ENCODE measurements around the gene RPL13.
"Not testable (repeated sequence)": the region's sequence is repeated elsewhere in the genome, so short reads cannot be mapped to it uniquely, and the experiment has no call there.

RPL13 gene

DNA sequence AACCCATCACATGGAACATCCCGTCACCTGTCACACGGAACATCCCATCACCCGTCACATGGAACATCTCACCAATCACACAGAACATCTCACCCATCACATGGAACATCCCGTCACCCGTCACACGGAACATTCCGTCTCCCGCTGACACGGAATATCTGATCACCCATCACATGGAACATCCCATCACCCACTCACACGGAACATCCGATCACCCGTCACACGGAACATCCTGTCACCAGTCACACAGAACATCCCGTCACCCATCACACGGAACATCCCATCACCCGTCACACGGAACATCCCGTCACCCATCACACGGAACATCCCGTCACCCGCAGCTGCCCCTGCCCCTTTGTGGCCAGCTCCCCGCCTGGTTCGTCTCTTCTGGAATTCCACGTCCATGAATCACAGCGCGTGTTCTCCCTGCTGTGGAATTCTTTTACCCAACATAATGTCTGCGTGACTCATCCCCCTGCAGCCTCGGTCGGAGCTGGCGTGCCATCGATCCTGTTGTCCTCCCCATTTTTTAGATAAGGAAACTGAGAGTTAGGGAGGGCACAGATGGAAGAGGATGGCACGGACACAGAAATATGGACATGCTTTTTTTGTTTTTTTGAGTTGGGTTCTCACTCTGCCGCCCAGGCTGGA lies 20.7 kb downstream of the RPL13 start:
- DNase-seq, result no peak

DNA sequence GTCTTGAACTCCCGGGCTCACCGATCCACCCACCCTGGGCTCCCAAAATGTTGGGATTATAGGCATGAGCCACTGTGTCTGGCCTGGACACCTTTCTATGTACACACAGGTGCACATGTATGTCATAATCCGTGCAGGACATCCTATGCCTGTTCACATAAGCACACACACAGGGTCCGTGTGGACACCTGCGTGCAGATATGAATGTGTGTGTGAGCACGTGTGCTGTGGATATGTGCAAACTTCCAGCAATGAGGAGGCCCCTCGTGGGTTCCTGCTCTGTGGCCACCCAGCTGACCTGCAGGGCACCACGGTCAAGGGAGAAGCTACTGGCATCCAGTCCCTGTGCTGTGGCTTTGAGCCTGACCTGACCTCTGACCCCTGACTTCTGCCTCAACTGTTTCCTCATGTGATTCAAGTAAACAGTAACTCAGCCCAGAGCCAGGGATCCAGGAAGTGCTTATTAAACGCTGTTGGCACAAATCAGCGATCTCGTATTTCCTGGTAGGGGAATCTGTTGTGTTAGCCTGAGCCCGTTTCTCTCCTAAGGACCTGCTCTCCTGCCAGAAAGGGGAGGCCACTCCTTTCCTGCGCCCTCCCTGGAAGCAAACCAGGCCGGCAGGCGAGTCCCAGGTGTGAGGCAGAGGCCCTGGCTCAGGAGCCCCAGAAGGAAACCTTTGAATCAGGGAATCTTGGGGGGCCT lies 21.5 kb downstream of the RPL13 start:
- no peak for DNase-seq

DNA sequence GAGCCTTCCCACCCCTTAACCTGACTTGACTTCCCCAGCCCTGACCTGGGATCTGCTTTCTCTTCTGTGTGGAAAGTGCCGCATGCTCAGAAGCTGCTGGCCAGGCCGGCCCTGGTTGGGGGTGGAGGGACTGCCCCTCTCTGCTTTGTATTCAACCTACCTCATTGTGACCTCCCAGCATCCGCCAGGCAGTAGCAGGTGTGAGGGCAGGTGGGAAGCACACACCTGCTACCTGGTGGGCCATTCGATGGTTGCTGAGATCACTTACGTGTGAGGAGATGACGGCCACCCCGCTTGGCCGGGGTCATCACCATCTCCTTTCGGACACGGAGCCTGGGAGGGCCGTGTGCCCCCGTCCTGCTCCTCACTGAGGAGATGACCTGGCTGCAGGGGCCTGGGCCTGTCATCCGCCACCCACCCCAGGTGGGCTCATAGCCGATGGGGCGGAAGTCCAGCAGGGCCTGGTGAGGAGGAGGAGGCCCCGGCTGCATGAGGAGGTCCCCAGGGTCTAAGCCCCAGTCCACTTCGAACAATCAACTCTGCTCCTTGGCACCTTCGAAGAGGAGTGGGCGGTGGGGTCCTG lies 22.2 kb downstream of the RPL13 start:
- no peak for DNase-seq

- DNase-seq, result no peak
Observed at GRCh38 chr16:89583197-89583894, 22.9 kb downstream of the RPL13 start.

GRCh38 chr16:89583895-89584644 lies 23.6 kb downstream of the RPL13 start:
- DNase-seq, result no peak

- DNase-seq, result no peak
Observed at GRCh38 chr16:89584768-89585549, 24.5 kb downstream of the RPL13 start.

DNA sequence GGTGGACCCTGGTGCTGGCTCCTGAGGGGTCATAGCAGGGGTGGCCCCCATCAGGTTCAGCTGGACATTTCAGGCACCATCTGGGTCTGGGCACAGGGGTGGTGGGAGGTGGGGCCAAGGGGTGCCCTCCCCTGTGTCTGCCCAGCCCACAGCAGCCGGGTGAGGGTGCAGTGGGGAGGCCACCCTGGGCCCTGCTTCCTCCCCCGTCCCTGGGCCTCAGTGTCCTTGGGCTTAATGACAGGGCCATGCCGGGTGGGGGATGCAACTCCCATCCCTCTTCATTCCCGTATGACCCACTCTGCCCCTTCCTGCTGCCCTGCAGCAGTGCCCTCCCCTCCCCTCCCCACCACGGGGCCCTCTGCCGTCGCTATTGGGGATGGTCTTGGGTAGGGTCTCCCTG lies 25.7 kb downstream of the RPL13 start:
- DNase-seq, result no peak

GRCh38 chr16:89586853-89587252 lies 26.4 kb downstream of the RPL13 start:
- DNase-seq, result no peak

DNA sequence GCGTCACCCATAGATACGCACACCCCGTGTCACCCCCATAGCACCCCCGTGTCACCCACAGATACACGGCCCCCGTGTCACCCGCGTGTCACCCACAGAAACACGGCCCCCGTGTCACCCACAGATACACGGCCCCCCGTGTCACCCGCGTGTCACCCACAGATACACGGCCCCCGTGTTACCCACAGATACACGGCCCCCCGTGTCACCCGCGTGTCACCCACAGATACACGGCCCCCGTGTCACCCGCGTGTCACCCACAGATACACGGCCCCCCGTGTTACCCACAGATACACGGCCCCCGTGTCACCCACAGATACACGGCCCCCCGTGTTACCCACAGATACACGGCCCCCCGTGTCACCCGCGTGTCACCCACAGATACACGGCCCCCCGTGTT lies 27.2 kb downstream of the RPL13 start:
- not testable (repeated sequence) for DNase-seq

DNA sequence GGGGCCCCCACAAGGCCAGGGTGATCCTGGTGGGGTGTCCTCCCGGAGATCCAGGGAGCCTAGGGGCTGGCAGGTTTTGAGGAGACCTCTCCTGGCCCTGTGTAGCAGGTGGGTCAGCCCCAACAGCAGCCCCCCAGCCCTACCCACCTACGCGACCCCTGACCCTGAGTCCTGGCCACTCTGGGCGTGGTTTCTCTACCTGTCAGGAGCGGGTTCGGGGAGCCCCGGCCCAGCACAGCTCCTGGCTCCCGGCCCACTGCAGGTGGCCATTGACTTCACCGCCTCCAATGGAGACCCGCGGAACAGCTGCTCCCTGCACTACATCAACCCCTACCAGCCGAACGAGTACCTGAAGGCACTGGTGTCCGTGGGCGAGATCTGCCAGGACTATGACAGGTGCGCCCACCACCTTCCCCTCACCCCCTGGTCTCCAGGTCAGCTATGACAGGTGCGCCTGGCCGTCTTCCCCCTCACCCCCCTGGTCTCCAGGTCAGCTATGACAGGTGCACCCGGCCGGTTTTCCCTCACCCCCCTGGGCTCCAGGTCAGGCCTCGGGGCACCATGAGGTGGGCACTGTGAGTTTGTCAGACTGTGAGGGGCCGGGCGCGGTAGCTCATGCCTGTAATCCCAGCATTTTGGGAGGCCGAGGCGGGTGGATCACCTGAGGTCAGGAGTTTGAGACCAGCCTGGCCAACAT lies 28.1 kb downstream of the RPL13 start:
- no peak for DNase-seq

- DNase-seq, result no peak
Observed at GRCh38 chr16:89589241-89589926, 28.9 kb downstream of the RPL13 start.

DNA sequence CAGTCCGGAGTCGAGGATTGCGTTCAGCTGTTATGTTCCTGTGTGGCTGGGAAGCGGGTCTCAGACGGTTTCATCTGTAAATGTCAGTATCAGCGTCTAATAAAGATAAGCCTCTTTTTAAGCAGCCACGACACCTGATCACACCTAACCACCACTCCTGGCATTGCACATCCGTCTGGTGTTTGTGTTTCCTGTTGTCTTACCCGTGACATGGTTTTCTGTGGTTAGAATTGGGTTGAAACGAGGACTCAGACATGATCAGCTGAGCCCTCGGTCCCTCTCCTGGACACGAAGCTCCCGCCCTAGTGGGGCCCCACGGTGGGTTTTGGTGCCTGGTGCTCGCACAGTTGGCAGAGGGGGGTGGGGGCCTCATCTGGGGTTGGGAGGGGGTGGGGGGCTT lies 33.4 kb downstream of the RPL13 start:
- no peak for DNase-seq

GRCh38 chr16:89595330-89596060 lies 35.0 kb downstream of the RPL13 start:
- DNase-seq, result no peak

DNA sequence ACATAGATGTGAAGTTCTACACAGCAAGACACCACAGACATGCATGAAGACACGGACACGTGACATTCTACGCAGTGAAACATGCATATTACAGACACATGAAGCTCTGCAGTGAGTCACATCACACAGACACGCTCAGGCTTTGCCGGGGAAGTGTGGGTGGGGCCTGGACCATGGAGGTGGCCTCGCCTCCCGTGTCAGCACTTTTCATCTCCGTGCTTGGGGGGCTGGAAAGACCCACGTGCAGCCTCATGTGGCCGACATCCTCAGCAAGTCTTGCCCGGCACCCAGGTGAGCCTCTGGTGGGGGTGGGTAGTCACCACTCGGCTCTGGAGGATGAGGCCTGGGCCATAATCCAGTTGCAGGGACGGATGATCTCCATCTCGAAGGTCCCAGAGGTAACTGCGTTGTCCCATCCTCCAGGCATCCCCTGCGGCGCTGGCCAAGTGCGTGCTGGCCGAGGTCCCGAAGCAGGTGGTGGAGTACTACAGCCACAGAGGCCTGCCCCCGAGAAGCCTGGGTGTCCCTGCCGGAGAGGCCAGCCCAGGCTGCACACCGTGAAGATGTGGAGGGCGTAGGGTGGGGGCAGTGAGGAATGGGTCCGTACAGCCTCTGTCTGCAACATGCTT lies 35.7 kb downstream of the RPL13 start:
- no peak for DNase-seq

DNA sequence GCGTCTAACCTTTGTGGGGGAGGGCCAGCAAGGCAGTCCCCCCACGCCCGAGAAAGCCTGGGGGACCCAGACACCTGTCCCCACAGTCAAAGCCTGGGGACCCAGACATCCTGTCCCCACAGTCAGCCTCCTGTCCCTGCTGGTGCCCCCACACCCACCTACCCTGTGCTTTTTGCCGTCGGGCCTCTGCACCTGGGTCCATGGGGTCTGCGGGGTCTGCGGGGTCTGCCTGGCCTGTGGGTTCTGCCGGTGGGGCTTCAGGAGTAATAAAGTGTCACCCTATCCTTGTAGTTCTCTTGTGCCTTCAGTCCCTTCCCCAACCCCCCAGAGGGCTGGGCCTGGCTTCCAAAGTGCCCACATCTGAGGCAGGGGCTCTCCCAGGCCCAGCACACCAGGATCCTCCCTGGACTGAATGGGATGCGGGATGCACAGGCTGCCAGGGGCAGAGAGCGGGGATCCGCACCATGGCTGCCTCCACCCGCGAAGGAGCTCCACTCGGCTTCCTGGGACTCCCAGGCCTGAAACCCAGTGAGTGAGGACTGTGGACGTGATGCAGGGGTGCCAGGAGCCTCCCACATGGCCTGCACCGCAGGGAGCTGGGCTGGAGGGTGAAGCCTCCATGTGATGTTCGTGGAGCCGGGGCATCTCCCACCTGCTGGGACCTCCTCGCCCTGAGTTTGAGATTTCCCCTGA lies 36.6 kb downstream of the RPL13 start:
- no peak for DNase-seq

GRCh38 chr16:89598199-89598598 lies 37.7 kb downstream of the RPL13 start:
- DNase-seq, result no peak

DNA sequence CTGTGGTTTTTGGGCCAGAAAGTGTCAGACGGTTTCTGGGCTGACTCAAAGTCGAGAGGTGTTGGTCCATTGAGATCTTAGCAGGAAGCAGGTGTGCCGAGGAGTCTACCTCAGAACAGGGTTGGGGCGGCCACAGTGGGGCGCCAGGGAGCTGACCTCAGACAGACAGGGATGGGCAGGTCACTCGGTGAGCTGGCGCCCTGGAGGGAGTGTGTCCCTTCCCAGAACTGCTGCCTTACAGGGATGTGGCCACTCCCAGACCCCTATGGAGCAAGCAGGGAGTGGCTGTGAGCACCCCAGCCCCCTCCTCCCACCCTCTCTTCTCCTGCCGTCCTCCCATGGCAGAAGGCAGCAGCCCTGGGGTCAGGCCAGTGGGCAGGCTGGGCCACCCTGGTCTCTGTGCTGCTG lies 39.0 kb downstream of the RPL13 start:
- no peak for DNase-seq

- no peak for DNase-seq
Observed at GRCh38 chr16:89599902-89600301, 39.4 kb downstream of the RPL13 start.

DNA sequence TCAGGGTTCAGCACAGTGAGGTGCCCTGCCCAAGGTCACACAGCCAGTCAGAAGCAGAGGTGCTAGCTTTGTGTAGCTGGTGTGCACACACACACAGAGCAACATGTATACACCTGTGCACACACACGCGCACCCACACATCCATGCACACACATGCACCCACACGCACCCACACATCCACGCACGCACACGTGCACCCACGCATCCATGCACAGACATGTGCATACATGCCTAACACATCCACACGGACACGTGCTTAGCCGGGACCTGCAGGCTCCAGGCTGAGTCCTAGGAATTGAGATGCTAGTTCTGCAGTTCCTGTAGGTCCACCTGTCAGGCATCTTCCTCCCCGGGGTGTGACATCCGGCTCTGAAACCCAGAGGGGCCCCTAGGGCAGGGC lies 39.9 kb downstream of the RPL13 start:
- DNase-seq, result no peak
